Kidney tubule cell (primary cell): ENCODE data around the gene FRY.
A peak's percentile ranks its signal among the peaks of the same experiment; 100 is the strongest.
"Not testable (repeated sequence)": the region's sequence is repeated elsewhere in the genome, so short reads cannot be mapped to it uniquely, and the experiment has no call there.

Experiments
- DNase-seq: peaks from one replicate; pipeline ENCODE4 v3.0.0-alpha.2; 2018; ENCODE audit warnings: low spot score

The FRY gene

DNA sequence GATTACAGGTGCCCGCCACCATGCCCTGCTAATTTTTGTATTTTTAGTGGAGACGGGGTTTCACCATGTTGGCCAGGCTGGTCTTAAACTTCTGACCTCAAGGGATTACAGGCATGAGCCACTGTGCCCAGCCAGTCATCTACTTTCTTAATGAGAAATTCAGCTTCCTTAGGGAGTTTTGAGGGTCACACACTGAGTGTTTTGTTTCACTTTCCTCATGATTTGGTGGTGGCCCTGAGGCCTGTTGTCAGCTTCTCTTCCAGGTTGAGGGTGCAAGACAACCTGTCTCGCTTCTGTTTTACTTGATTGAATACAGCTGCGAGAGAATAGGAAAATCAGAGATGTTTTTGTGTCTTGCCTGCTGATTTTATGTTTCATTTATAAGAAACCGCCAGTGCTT, 9.9 kb downstream of the FRY start:
- no peak for DNase-seq

DNA sequence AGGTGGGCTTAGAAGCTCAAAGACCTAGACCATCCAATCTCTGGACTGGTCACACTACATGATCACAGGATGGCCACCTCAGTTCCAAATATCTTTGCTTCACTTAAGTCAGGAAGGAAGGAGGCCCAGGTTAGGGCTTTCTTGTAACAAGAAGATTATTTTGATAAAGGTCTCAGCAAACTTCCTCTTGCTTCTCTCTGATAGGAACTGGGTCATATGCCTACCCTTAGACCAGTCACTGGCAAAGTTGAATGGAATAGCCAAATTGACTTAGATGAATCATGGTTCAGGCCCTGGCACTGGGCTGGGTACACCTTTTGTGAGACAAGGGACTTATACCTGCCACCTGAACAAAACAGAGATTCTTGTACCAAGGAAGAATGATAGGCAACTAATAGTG, 11.0 kb downstream of the FRY start:
- DNase-seq: no peak

DNA sequence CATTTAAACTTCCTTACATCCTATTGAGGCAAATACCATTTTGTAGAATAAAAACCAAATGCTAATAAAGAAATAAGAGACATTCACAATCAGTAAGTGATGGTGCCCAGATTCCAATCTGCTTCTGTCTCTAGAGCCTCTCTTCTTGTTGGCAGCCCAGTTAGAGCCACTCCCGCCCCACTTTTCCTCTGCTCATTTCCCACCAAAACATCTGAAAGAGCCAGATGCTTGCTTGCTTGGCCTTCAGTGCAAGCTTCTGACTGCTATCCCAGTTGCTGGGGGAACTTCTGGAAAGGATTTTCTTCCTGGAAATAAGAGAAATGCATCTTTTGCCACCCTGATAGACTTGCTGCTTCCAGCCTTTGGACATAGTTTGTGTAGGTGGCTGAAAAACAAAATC, 12.9 kb downstream of the FRY start:
- DNase-seq: no peak

DNA sequence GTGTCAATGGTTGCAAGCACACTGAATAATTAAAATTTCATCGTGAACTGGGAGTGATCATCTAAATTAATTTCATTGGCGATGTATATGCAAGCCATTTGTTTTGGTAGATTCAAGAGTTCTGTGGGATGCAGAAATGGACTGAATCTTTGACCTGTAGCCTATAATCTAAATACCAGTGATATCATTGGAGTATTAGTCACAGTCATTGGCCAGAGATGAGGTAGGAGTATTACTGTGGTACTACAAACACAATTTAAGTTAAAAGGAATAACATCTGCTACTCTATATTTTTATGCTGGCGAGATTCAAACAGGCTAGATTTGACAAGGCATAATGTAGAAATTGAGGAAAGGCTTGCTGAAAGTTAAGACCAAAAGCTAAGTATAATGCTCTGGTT, 14.0 kb downstream of the FRY start:
- no peak for DNase-seq

DNA sequence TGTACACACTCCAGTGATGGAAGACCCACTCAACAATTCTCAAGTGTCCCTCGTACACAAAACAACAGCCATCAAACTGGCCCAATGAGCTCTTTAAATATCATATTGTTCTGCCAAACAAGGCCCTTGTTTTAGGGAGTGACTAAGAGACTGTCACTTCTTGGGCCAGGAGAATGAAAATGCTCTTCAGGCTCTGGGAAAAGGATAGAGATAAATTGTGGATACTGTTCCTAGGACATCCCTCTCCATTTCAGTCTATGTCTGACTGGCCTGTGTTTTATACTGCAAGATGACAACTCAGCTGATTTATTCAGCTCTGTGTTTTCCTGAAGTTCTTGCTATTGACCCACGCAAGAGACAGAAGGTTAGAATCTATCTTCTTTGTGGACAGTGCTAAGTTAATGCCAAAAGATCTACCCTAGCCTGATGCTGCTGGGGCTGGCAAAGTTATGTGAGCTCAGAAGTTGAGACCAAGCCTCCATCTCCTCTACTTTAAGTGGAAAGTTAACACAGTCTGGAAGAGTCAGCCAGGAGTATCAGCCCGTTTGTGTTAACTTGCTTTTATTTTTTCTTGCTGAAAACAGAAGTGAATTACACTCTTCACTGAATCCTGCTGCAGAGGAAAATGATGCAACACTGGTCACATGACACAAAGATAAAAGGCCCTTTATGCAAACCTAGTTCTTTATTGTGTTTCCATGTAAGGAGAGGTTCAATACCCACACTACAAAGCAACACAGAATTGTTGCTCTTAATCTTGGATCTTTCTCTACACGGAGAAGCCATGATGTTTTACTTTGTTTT, 14.6 kb downstream of the FRY start:
- DNase-seq: peak; percentile 33

DNA sequence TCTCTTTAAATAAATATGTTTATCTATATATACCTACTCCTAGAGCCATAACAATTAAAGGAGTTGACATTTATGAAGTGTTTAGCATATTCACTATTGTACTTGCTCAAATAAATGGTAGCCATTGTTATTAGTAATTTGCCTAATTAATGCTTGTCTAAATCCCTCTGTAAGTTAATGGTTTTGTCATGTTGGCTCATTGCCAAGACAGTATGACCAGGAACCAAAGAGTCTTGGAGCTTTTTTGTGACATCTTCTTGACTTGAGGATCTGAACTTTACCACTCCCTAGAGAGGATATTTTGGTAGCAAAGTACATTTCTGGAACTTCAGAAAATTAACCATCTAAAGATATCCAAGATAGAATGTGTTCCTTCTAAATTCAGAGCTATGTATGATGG, 15.5 kb downstream of the FRY start:
- no peak for DNase-seq

DNA sequence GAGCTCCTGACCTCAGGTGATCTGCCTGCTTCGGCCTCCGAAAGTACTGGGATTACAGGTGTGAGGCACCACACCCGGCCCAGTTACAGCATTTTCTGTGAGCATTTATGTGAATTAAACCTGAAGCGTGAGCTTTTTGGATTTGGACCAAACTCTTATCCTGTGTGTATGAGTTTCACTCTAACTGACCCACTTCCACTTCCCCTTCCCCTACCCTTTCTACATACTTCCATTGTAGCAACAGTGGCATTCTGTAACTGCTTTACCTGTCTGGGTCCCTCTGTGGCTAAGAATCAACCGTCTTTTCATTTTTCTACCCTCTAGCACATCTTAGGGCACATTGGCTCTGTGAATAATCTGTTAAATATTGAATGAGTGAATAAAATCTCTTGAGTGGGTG, 16.2 kb downstream of the FRY start:
- no peak for DNase-seq

DNA sequence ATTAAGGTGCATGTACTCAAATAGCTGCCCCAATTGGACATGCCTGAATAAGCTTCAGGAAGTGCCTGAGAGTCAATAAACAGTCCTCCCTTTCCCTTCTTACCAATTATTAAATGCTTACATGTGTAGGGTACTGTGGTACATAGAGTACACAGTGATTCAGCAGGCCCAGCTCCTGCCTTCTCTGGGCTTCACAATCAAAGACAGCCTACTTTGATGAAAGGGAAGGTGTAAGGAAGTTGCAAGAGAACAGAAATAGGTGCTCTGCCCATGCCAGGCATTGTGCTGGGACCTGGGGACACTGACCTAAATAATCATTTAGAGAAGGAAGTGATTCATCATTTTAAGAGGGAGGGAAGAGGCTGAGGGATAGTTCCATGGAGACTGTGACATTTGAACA, 17.2 kb downstream of the FRY start:
- DNase-seq: peak; percentile 62

DNA sequence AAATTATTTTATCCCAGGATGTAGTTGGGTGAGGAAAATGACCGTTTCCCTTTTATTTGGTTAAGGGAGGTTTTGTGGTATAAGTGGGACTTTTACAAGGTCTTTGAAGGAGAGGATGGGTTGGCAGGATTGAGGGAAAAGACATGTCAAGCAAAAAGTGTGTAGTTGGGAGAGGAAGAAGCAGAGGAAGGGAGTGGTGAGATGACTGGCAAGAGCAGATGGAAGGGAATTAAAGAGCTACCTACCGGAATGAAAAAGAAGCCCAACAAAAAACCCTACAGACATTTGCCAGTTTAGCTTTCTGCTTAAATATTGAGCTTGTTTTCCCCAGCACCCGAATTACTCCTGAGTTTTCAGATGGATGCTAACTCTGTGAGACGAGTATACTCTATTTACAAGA, 19.6 kb downstream of the FRY start:
- DNase-seq: no peak

DNA sequence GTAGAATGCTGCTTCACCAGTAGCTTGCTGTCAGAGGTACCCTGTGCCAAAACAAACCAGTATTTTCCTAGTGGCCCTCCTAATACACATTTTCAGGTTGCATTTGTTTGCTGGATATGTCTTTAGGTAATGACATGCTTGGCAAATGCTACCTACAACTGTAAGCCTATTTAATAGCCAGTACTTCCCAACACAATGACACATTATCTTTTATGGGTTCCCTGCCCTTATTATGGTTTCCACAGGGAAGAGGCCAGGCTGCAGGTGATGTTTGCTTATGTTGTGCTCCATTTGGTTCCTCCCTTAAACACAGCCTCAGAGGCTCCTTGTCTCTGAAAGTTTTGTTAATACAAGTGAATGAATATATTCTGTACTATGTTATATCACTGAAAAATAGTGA, 24.7 kb downstream of the FRY start:
- no peak for DNase-seq

DNA sequence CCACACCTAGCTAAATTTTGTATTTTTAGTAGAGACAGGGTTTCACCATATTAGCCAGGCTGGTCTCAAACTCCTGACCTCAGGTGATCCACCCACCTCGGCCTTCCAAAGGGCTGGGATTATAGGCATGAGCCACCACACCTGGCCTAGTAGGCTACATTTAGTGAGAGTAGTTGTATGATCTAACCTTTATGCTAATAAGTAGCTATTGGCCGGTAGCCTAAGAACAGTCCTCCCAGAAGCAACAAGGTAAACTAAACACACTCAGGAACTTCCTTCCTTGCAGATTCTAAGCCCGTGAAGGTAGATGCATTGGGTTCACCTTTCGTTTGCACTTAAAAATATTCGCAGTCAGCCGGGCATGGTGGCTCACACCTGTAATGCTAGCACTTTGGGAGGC, 25.8 kb downstream of the FRY start:
- not testable (repeated sequence) for DNase-seq

DNA sequence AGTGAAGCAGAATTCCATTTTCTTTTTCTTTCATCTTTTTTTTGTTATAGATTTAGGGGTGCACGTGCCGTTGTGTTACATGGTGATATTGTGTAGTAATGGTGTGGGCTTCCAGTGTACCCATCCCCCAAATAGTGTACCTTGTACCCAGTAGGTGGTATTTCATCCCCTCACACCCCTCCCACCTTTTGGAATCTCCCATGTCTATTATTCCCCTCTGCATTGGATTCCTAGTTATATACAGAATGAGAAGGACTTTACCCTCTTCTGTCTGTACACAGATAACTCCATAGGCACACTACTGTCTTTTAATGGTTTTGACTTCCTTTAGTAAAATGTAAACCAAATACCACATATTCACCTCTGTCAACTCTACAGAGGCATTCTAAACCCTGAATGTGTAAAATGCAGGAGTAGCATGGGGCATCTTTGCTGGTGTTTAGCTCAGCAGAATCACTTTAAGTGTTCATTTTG, 28.0 kb downstream of the FRY start:
- DNase-seq: no peak

DNA sequence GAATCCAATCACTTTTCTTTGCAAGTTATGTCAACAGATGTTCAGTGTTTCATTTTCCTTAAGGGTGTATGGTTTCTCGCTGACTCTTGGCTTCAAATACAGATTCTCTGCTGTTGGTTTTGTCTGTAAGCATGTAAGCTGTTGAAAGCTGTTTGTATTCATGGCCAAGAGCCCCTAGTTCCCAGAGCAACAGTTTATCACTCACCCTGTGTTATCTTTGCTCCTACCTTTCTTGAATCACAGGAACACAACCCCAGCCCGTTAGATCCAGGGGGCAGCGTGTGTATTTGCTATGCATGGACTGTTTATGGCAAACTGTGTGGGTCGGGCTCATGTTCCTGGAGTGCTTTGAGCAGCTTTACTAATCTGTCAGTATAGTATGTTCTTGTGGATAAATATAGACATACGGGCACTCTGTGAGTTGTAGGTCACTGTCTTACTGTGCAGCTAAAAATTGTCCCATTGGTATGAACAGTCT, 28.9 kb downstream of the FRY start:
- DNase-seq: no peak

DNA sequence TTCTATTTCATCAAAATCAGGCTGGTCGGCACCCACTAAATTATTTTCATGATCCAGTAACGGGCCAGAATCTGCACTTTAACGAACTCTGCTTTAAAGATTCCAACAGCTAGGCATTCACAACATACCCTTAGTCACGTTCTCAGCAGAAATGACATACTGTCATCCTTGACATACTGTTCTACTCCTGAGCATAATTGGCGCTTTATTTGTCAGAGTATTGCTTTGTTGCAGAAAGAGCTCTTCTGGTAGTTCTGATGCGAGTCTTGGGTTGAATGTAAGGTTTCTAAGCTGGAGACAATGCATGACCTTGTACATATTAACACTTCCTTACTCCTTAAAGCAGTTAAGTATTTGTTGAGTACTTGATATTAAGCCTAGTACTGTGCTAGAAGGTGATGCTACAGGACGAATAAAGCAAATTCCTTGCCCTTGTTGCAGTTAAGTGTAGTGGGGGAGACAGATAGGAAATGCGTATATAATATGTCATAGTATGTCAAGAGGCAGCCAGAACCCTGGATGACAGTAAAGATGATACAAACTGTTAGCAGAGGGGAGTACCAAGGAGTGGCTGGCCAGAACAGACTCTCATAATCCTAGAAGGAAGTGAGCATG, 32.2 kb downstream of the FRY start:
- no peak for DNase-seq

DNA sequence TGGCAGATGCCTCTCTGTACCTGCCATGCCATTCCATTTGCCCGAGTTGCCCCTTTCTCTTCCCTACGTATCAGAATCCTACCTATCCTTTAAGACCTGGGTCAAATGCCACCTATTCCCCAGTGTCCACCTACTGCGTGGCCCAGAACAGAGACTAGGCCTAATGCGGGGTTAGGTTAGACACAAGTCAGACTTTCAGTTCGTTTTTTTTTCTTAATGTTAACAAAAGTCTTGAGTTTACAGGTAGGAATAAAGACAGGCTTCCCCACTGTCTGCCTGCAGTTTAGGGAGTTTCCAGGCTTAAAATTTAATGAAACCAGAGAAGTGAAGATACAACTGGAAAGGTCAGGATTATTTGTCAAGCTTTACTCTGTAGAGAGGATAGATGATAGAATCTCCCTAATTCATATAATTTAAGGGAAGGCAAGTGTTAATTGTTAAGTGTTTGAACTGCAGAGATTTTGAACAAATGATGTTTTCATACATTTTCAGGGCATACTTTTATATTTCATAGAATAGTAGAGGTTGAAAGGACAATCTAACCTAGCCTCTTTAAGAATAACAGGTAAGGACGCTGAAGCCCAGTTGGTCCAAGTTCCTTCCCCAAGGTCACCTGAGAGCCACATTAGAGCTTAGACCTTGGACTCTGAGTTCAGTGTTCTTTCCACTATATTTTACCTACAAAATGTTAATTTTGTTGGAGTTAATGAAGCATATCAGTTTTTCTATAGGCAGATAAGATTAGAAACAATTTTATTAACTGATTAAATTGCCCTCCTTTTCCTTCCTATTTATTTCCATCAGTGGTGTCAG, 35.8 kb downstream of the FRY start:
- no peak for DNase-seq

DNA sequence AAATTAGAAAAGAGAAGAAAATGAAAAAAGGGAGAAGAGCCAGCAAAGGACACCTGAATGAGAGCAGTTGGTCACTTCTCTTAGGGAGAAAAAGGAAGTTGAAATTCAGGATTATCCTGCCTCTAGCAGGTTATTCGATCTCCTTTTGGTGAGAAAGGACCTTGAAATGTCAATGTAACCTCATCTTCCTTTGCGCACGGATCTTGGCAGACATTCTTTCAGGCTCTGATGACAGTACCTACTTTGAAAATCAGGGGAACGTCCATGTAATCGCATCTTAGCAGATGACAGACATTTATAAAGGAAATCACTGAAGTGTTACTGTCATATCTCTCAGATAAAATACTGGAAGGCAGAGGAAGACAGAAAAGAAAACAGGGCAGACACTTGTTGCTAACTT, 36.7 kb downstream of the FRY start:
- no peak for DNase-seq

DNA sequence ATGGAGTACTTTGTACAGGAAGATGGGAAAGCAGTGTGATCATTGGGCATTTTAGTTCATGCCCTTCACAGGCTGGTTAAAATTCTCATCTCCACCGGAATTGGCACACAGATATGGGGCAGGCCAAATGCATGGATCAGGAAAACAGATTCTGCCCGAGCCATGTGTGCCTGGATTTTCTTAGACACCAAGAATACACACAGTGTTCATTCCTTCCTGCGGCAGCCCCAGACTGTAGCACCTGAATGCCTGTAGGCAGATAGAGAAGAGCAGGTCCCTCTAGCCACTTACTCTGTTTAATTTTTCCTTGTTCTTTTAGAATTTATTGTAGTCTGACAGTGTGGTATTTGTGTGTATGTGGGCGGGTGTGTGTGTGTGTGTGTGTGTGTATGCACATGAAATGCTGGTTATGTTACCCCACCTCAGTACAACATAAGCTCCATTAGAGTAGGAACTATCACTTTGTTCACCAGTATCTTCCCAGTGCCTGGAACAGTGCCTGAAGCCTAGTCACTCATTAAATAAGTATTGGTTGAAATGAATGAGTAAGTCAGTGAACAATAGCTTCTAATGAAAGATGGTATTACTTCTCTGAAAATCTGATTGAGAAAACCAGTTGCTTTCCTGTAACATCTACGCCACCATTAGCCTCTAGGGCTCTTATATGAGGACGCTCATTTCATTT, 41.7 kb downstream of the FRY start:
- DNase-seq: peak; percentile 8

DNA sequence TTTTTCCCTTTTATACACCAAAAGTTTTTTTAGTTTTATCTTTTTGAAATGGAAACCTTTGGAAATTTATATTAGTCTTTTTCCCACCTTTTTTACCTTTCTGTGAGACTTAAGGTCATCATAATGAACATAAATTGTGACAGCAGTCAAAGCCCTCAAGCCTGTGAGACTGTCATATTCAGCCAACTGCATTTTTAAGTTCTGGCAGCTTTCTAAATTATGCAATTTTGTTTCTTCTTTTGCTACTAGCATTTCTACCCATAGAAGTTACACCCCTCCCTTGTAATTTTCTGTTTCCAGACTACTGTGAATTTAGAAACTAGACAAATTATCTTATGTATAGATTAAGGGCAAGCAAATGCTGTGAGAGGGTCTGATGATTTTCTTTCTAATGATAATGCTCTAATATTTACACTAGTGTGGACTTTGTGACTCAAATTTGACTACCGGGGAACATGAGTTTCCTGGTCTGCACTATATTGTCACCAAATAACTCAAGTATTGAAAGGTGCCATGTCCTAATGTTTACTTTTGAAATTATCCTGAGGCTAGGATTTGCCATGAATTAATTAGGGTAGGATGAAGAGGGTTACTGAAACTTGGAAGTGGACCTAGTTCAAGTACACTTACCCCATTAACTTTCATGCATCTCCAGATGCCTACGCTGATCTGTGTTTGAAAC, 43.7 kb downstream of the FRY start:
- no peak for DNase-seq

DNA sequence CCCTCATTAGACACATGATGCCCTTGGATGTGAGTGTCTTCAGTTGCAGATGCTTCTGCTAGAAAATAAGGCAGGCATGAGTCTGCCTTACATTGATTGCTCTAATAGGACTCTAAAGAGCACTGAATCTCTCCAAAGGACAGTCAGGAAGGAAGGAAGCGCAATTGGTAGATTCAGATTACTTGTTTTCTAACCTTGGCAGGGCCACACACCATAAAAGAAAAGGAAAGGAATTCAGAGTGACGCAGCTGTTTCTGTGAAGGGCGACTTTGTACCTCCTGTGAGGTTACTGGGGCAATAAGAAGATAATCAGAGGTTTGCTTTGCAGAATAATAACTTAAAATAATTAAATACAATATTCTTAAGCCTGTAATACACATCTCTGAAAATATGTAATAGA, 48.0 kb downstream of the FRY start:
- no peak for DNase-seq

DNA sequence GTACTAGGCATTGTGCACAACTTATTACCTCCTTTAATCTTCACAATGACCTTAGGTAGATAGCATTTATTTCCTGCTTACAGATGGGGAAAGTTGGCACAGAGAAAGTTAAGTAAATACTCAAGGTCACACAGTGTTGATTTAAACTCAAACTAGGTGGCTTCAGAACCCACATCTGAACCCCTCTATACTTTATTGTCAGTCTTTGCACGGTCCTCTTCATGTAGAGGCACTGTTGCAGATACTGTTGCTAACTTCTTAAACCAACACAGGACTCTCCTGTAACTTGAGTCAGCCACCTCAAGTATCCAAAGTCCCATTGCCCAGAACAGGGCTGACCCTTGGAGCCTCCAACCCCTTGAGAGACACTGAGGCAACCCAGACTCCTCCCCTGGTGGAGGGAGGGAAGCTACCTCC, 48.8 kb downstream of the FRY start:
- DNase-seq: no peak

DNA sequence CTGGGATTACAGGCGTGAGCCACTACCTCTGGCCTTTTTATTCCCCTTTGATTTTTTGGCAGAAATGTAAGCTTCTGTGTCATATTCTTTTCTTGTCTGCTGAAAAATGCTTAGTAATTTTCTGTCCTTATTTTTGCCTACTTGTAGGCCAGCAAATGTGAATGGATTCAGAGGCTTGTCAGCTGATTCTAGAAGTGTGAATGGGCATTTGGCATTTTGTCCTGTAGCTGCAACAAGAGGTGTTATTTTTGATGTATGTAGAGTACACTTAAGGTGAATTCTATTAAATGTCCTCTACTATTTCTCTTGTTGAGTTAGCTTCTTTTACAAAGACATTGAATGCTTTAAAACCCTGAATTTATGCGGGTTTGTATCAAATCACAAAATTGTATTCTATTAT, 50.0 kb downstream of the FRY start:
- no peak for DNase-seq

DNA sequence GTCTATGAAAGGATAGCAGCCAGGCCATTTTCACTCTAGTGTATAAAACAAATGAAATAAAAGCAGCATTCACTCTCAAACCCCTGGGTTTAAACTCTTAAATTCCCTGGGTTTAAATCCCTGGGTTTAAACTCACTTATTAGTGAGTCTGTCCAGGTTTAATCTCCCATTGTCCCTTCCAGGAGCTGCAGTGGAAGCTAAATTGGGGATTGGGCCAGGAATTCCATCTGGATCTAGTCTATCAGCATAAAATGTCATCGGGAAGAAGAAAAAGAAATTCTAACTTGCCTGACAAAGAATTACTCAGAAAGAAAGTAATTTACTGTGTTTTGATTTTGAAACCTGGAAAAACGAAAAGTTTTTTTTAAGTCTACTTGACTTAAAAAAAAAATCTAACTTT, 54.8 kb downstream of the FRY start:
- DNase-seq: no peak
